Measurements from ENCODE around the gene DDX1.

GRCh38 chr2:15672961-15673918, 81.6 kb downstream of the DDX1 start:
- TF ChIP-seq CTCF (IDR thresholded peaks at IDR 0.05) (no peak), POLR2A (IDR thresholded peaks at IDR 0.05) (no peak)
